ENCODE measurements around the gene CCNQ. TPM values are rescaled to one million over a fixed set of nuclear protein-coding genes. Genes with fewer than 3 reads are reported as not detected.
A peak's percentile ranks its signal among the peaks of the same experiment; 100 is the strongest.

CCNQ gene
- total RNA-seq, 2 experiments from 2014 or later: 17.5 to 24.7 TPM

- Mint-ChIP-seq H3K27me3 (no peaks in the 10 kb centered on the region), H3K27ac (no peak overlapping the region), H3K9me3 (ENCODE audit: low read depth) (no peaks in the 10 kb centered on the region), H3K4me1 (no peaks in the 10 kb centered on the region), H3K36me3 (no peaks in the 10 kb centered on the region), H3K4me3 (no peak overlapping the region)
- no peak for ATAC-seq
- no peak for DNase-seq
- CTCF ChIA-PET: interaction anchor here (0.6 kb wide), 1 partner anchor 109 kb away, joined by 3 read pairs; no protein-coding TSS in a partner anchor
These were observed 38.9 kb downstream of the CCNQ start for GRCh38 chrX:153560000-153560399.

GRCh38 chrX:153557618-153558355 is 41.2 kb downstream of the CCNQ start:
- H3K4me3 Mint-ChIP-seq: no peak overlapping the region
- ATAC-seq (no peak), DNase-seq (no peak)
- CTCF ChIA-PET: interaction anchor here (4.4 kb wide), 1 partner anchor 109 kb away, joined by 40 read pairs; no protein-coding TSS in a partner anchor
- H3K27me3 Mint-ChIP-seq: no peaks in the 10 kb centered on the region
- no peaks in the 10 kb centered on the region for H3K9me3 Mint-ChIP-seq (ENCODE audit: low read depth)
- H3K27ac Mint-ChIP-seq: no peak overlapping the region
- no peaks in the 10 kb centered on the region for H3K36me3 Mint-ChIP-seq
- H3K4me1 Mint-ChIP-seq: no peaks in the 10 kb centered on the region

DNA sequence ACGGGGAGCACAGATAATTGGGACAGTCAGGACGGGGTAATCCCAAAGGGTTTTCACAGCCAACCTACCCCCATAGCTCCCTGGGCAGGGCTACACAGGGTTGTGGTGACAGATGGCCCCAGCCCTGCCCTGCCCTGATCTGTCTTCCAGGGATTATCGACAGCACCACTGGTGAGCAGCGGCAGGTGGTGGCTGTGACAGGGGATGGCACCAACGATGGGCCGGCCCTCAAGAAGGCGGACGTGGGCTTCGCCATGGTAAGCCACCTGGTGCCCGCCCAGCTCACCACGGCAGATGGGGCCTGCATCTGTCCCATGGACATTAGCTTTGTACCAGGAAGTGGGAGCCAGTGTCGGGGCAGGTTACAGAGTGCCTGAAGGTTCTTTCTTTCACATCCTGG is 42.2 kb downstream of the CCNQ start:
- Mint-ChIP-seq H3K9me3 (ENCODE audit: low read depth) (no peaks in the 10 kb centered on the region), H3K4me1 (no peaks in the 10 kb centered on the region), H3K36me3 (no peaks in the 10 kb centered on the region), H3K27me3 (no peaks in the 10 kb centered on the region), H3K27ac (no peak overlapping the region), H3K4me3 (no peak overlapping the region)
- DNase-seq: no peak
- CTCF ChIA-PET: interaction anchor here (1.0 to 4.4 kb wide), 5 partner anchors 11 to 110 kb away, joined by 3 to 40 read pairs (median 4); no protein-coding TSS in a partner anchor
- ATAC-seq: no peak

GRCh38 chrX:153554519-153555167 is 44.3 kb downstream of the CCNQ start:
- peak; percentile 81 for ATAC-seq
- CTCF ChIA-PET: interaction anchor here (0.7 to 4.4 kb wide), 11 partner anchors 15 to 613 kb away, joined by 3 to 40 read pairs (median 3); partner anchors contain the start of gene DUSP9
- no peak overlapping the region for H3K4me3 Mint-ChIP-seq

DNA sequence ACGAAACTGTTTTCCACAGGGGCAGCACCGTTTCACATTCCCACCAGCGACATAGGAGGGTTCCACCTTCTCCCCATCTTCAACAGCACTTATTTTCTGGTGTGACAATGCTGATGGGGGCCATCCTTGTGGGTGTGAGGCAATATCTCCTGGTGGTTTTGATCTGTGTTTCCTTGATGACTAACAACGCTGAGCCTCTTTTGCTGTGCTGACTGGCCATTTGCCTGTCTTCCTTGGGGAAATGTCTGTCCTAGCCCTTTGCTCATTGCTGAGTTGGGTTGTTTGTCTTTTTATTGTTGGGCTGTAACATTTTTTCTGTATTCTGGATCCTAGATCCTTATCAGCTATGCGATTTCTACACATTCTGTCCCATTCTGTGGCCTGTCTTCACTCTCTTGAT is 47.8 kb downstream of the CCNQ start:
- H3K27ac Mint-ChIP-seq: no peak overlapping the region
- no peaks in the 10 kb centered on the region for H3K9me3 Mint-ChIP-seq (ENCODE audit: low read depth)
- H3K36me3 Mint-ChIP-seq: no peaks in the 10 kb centered on the region
- H3K27me3 Mint-ChIP-seq: no peaks in the 10 kb centered on the region
- no peak for ATAC-seq
- no peaks in the 10 kb centered on the region for H3K4me1 Mint-ChIP-seq
- CTCF ChIA-PET: interaction anchor here (1.0 kb wide), 1 partner anchor 12 kb away, joined by 3 read pairs; no protein-coding TSS in a partner anchor
- H3K4me3 Mint-ChIP-seq: no peak overlapping the region
- DNase-seq: no peak

More at GRCh38 chrX:153554519-153555167, 44.3 kb downstream of the CCNQ start:
- Mint-ChIP-seq H3K4me1 (no peaks in the 10 kb centered on the region), H3K27ac (no peak overlapping the region), H3K9me3 (ENCODE audit: low read depth) (no peaks in the 10 kb centered on the region), H3K36me3 (no peaks in the 10 kb centered on the region), H3K27me3 (no peaks in the 10 kb centered on the region)
- DNase-seq: peak; percentile 63

DNA sequence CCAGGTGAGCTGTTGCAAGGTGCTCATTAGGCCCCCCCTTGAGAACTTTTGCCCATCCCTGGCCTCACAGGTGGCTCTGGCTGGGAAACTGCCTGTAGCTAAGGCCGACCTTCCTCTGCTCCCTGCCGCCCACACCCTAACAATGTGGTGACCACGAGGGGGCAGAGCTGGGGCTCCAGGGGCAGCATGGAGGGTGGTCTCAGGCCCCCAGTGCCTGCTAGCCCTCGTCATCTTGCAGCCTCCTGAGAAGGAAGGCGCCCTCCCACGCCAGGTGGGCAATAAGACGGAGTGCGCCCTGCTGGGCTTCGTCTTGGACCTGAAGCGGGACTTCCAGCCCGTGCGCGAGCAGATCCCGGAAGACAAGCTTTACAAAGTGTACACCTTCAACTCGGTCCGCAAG is 49.1 kb downstream of the CCNQ start:
- H3K4me1 Mint-ChIP-seq: no peaks in the 10 kb centered on the region
- H3K27ac Mint-ChIP-seq: no peak overlapping the region
- CTCF ChIA-PET: interaction anchor here (0.8 to 2.9 kb wide), 2 partner anchors 11 to 119 kb away, joined by 3 to 11 read pairs; no protein-coding TSS in a partner anchor
- H3K4me3 Mint-ChIP-seq: no peak overlapping the region
- DNase-seq (no peak), ATAC-seq (no peak)
- no peaks in the 10 kb centered on the region for H3K36me3 Mint-ChIP-seq
- H3K9me3 Mint-ChIP-seq (ENCODE audit: low read depth): no peaks in the 10 kb centered on the region
- H3K27me3 Mint-ChIP-seq: no peaks in the 10 kb centered on the region

DNA sequence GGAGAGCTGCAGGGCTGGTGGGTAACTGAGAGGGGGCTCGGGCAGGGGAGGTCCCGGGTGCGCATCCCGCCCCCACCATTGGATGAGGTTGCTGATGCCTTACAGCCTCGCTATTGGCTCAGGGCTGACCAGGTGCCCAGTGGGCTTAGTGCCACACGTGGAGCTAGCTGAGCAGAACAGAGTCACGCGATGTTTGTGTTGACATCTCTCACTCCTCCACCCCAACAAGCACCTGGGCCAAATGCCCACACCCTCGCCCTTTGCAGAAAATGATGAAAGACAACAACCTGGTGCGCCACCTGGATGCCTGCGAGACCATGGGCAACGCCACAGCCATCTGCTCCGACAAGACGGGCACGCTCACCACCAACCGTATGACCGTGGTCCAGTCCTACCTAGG is 49.7 kb downstream of the CCNQ start:
- H3K4me1 Mint-ChIP-seq: no peaks in the 10 kb centered on the region
- no peak for ATAC-seq

GRCh38 chrX:153547195-153547594 is 51.7 kb downstream of the CCNQ start:
- Mint-ChIP-seq H3K27ac (no peak overlapping the region), H3K27me3 (no peaks in the 10 kb centered on the region), H3K9me3 (ENCODE audit: low read depth) (no peaks in the 10 kb centered on the region), H3K4me1 (no peaks in the 10 kb centered on the region), H3K4me3 (no peak overlapping the region), H3K36me3 (no peaks in the 10 kb centered on the region)
- ATAC-seq (no peak), DNase-seq (no peak)
- CTCF ChIA-PET: no interaction called here

More for the DNA sequence above, 49.7 kb downstream of the CCNQ start:
- no peak overlapping the region for H3K27ac Mint-ChIP-seq
- H3K36me3 Mint-ChIP-seq: no peaks in the 10 kb centered on the region
- no peak overlapping the region for H3K4me3 Mint-ChIP-seq
- DNase-seq: no peak
- H3K9me3 Mint-ChIP-seq (ENCODE audit: low read depth): no peaks in the 10 kb centered on the region
- CTCF ChIA-PET: interaction anchor here (2.9 kb wide), 1 partner anchor 10 kb away, joined by 11 read pairs; no protein-coding TSS in a partner anchor
- H3K27me3 Mint-ChIP-seq: no peaks in the 10 kb centered on the region

GRCh38 chrX:153546386-153546785 is 52.6 kb downstream of the CCNQ start:
- Mint-ChIP-seq H3K4me3 (no peak overlapping the region), H3K27ac (no peak overlapping the region), H3K36me3 (no peaks in the 10 kb centered on the region), H3K9me3 (ENCODE audit: low read depth) (no peaks in the 10 kb centered on the region), H3K27me3 (no peaks in the 10 kb centered on the region), H3K4me1 (no peaks in the 10 kb centered on the region)
- CTCF ChIA-PET: no interaction called here
- ATAC-seq: no peak
- no peak for DNase-seq

DNA sequence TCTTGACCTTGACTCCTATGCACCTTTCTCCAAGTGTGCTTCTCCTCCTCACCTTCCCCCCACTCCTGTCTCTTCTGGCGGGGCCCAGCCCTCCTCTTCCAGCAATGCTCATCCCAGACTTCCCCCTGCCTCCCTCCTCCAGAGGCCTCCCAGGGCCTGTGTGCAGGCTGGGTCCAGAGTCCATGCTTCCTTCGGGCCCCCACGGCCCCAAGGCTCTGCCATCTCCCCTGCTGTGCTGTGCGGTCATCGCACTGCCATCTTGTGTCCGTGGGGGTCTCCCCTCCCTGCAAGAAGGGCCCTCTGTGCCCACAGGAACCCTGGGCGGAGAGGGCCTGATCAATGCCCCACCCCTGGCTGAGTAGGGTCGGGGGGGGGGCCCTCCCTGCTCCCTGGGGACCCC is 54.2 kb downstream of the CCNQ start:
- ATAC-seq: no peak
- H3K27ac Mint-ChIP-seq: no peak overlapping the region
- H3K36me3 Mint-ChIP-seq: no peaks in the 10 kb centered on the region

GRCh38 chrX:153539979-153540358 is 59.0 kb downstream of the CCNQ start:
- DNase-seq: no peak
- no peaks in the 10 kb centered on the region for H3K36me3 Mint-ChIP-seq
- H3K4me3 Mint-ChIP-seq: no peak overlapping the region
- CTCF ChIA-PET: interaction anchor here (0.7 to 3.8 kb wide), 23 partner anchors 9 to 598 kb away, joined by 3 to 96 read pairs (median 4); partner anchors contain the start of gene DUSP9
- H3K9me3 Mint-ChIP-seq (ENCODE audit: low read depth): no peaks in the 10 kb centered on the region
- no peaks in the 10 kb centered on the region for H3K27me3 Mint-ChIP-seq
- ATAC-seq: no peak
- H3K4me1 Mint-ChIP-seq: no peaks in the 10 kb centered on the region
- no peak overlapping the region for H3K27ac Mint-ChIP-seq

More for the DNA sequence above, 54.2 kb downstream of the CCNQ start:
- Mint-ChIP-seq H3K4me3 (no peak overlapping the region), H3K9me3 (ENCODE audit: low read depth) (no peaks in the 10 kb centered on the region), H3K27me3 (no peaks in the 10 kb centered on the region), H3K4me1 (no peaks in the 10 kb centered on the region)
- no peak for DNase-seq
- CTCF ChIA-PET: interaction anchor here (1.2 kb wide), 1 partner anchor 100 kb away, joined by 3 read pairs; no protein-coding TSS in a partner anchor

DNA sequence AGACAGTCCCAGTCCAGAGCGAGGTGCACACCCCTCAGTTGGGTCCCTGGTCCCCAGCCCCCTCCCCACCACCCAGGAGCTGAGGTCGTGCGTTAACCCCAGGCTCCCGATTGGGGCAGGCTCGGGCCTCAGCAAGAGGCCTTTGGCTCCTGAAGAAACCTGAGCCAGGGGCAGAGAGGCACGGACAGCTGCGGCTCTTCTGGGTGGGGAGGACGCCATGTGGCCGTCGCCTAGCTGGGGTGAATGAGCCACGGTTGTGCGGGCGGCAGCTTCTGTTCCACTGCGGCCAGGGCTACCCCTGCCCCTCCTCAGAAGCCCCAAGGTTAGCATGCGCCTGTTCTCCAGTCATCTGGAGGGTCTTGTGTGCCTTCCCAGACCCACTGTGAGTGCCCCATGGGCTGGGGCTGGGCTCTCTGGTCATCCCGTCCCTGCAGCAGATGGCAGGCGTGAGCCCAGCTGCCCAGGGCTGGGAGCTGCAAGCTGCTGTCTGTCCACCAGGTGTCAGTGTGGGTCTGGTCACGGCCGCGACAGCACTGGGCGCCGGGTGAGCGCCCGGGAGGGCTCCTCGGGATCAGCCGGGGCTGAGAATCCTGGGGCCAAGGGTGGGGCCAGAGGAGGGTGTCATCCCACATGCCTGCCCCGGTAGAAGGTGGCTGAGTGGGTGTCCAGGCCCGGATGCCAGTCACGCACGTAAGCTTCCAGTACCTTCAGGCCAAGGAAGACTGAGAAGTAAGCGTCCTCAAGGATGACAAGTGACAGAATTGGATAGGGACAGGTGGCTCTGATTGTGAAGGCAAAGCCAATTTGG is 59.6 kb downstream of the CCNQ start:
- Mint-ChIP-seq H3K36me3 (no peaks in the 10 kb centered on the region), H3K27ac (no peak overlapping the region), H3K4me3 (no peak overlapping the region), H3K27me3 (no peaks in the 10 kb centered on the region), H3K9me3 (ENCODE audit: low read depth) (no peaks in the 10 kb centered on the region), H3K4me1 (no peaks in the 10 kb centered on the region)
- CTCF ChIA-PET: interaction anchor here (0.6 to 3.8 kb wide), 29 partner anchors 9 to 598 kb away, joined by 3 to 96 read pairs (median 4); partner anchors contain the start of gene DUSP9
- ATAC-seq (peak; percentile 82), DNase-seq (peak; percentile 64)

GRCh38 chrX:153538424-153538823 is 60.5 kb downstream of the CCNQ start:
- CTCF ChIA-PET: interaction anchor here (1.0 to 3.8 kb wide), 9 partner anchors 11 to 127 kb away, joined by 3 to 96 read pairs (median 5); partner anchors contain the start of gene DUSP9
- DNase-seq (no peak), ATAC-seq (no peak)
- Mint-ChIP-seq H3K9me3 (ENCODE audit: low read depth) (no peaks in the 10 kb centered on the region), H3K27me3 (no peaks in the 10 kb centered on the region), H3K36me3 (no peaks in the 10 kb centered on the region), H3K27ac (no peak overlapping the region), H3K4me3 (no peak overlapping the region), H3K4me1 (no peaks in the 10 kb centered on the region)

All from activated CD8-positive, alpha-beta memory T cell treated with anti-CD3 and anti-CD28 coated beads, Interleukin-2, amount 10 ng/mL, durations not matched to agents 7 days and 5 days (primary cell).